Sigmoid colon (tissue), 7 donors: ENCODE measurements around the gene MAD1L1. TPM values are rescaled to one million over a fixed set of nuclear protein-coding genes. Genes with fewer than 3 reads are reported as not detected.

Source experiments
- DNase-seq: peaks from one replicate; pipeline ENCODE4 v3.0.0-alpha.2; 2019
- H3K27ac ChIP-seq, 4 donors: fragments of 200-600 bp; sonication (generic); one replicate each; pipeline ENCODE4 v1.5.1; 2016 to 2019; ENCODE audit warnings: mild to moderate bottlenecking in 1 of 4
- H3K27me3 ChIP-seq, 3 donors: fragments of 200-600 bp; sonication (generic); one replicate each; pipeline ENCODE4 v1.5.1; 2019; ENCODE audit warnings: mild to moderate bottlenecking in 1 of 3
- H3K36me3 ChIP-seq, 4 donors: fragments of 200-600 bp; sonication (generic); one replicate each; pipeline ENCODE4 v1.5.1; 2016 to 2019
- H3K4me1 ChIP-seq, 4 donors: fragments of 200-600 bp; sonication (generic); one replicate each; pipeline ENCODE4 v1.5.1; 2017 to 2019
- H3K4me3 ChIP-seq, 4 donors: fragments of 200-600 bp; sonication (generic); one replicate each; pipeline ENCODE4 v1.5.1; 2017 to 2019; ENCODE audit warnings: mild to moderate bottlenecking in 2 of 4, moderate library complexity in 1 of 4
- H3K9me3 ChIP-seq, 4 donors: fragments of 200-600 bp in 3 of 4; sonication (generic) in 3 of 4; one replicate each; pipeline versions ENCODE4 v1.5.1 to v1.6.1; 2013 to 2019
- CTCF ChIP-seq, 4 experiments: fragments of 450-650 bp in 3 of 4; fragments of 200-600 bp in 1 of 4; IDR thresholded peaks; one replicate each; pipeline ENCODE4 v1.5.1; 2016 to 2019; ENCODE audit warnings: antibody characterized with exemption in 4 of 4, mild to moderate bottlenecking in 3 of 4, moderate library complexity in 2 of 4
- EP300 ChIP-seq, 4 donors: sonication (generic); formaldehyde crosslinking; IDR thresholded peaks; one replicate each; pipeline ENCODE4 v1.6.1; 2017; ENCODE audit warnings: antibody characterized with exemption in 4 of 4
- POLR2A ChIP-seq, 2 donors: fragments of 450-650 bp; IDR thresholded peaks; one replicate each; pipeline ENCODE4 v1.6.1; 2016; ENCODE audit warnings: antibody characterized with exemption in 2 of 2, mild to moderate bottlenecking in 2 of 2, moderate library complexity in 2 of 2
- POLR2AphosphoS5 ChIP-seq, 4 donors: sonication (generic); formaldehyde crosslinking; IDR thresholded peaks; one replicate each; pipeline ENCODE4 v1.6.1; 2017; ENCODE audit warnings: antibody characterized with exemption in 4 of 4
- WGBS, 2 donors: extraction: QIAGEN DNeasy Blood & Tissue Kit; methylation state at CpG; one replicate each; pipeline ENCODE4 v1.1.7; 2013; 5-methylcytosine and 5-hydroxymethylcytosine counted together
- intact Hi-C: fragments of 100-400 bp; cut with DNase I; formaldehyde crosslinking; loops from one replicate; pipeline ENCODE4 v1.15.1; 2023
- polyA plus RNA-seq, 3 donors: library from polyadenylated mRNA; stranded (reverse); fragments of 200-250 nt; gene quantifications; one replicate each; pipeline ENCODE4 v1.2.3, GENCODE V29; 2013
- total RNA-seq, 4 donors: library from RNA; depleted of rRNA; stranded (reverse); fragments of >200 nt; gene quantifications; one replicate each; pipeline ENCODE4 v1.1.0, GENCODE V29; 2016
- donor health status: healthy with polysubstance abuse.
- donor health status: Bipolar disorder and iron deficiency.
- donor health status: healthy.

The MAD1L1 gene
- total and polyA plus RNA-seq, 7 donors = 10.2 to 38.4 (median 20.6) TPM

- TF ChIP-seq CTCF (IDR thresholded peaks at IDR 0.05) (no peak), POLR2A (IDR thresholded peaks at IDR 0.05) (no peak), POLR2AphosphoS5 (IDR thresholded peaks at IDR 0.05) (no peak), EP300 (IDR thresholded peaks at IDR 0.05) (no peak)
- no peak overlapping the region for H3K27ac ChIP-seq
- H3K27me3 ChIP-seq = no peaks in the 10 kb centered on the region
- intact Hi-C loops = no loop called here
- no peaks in the 10 kb centered on the region for H3K4me1 ChIP-seq
- H3K9me3 ChIP-seq = no peaks in the 10 kb centered on the region
- peaks cover 0 to 14% (median 6%) of the 10 kb centered on the region in 4 donors for H3K36me3 ChIP-seq
- DNase-seq = no peak
- H3K4me3 ChIP-seq = no peak overlapping the region
- 89 to 90% methylated on average over 20 of the region's 20 CpGs for WGBS, 2 donors
Observed at GRCh38 chr7:2070151-2070763, 162.5 kb downstream of the MAD1L1 start.

- Histone ChIP-seq H3K9me3 (no peaks in the 10 kb centered on the region), H3K4me3 (no peak overlapping the region), H3K36me3 (peaks cover 0 to 14% (median 6%) of the 10 kb centered on the region in 4 donors), H3K27me3 (no peaks in the 10 kb centered on the region), H3K27ac (no peak overlapping the region), H3K4me1 (no peaks in the 10 kb centered on the region)
- DNase-seq = no peak
- TF ChIP-seq POLR2AphosphoS5 (IDR thresholded peaks at IDR 0.05) (no peak), CTCF (IDR thresholded peaks at IDR 0.05) (no peak), EP300 (IDR thresholded peaks at IDR 0.05) (no peak), POLR2A (IDR thresholded peaks at IDR 0.05) (no peak)
- WGBS, 2 donors = 87 to 96% methylated on average over 17 of the region's 17 CpGs
- intact Hi-C loops = no loop called here
Observed at GRCh38 chr7:2069472-2069860, 163.3 kb downstream of the MAD1L1 start.

GRCh38 chr7:2068693-2069471 lies 163.9 kb downstream of the MAD1L1 start:
- TF ChIP-seq EP300 (IDR thresholded peaks at IDR 0.05) (no peak), POLR2AphosphoS5 (IDR thresholded peaks at IDR 0.05) (no peak), POLR2A (IDR thresholded peaks at IDR 0.05) (no peak), CTCF (IDR thresholded peaks at IDR 0.05) (no peak)
- intact Hi-C loops = no loop called here
- Histone ChIP-seq H3K4me3 (no peak overlapping the region), H3K9me3 (no peaks in the 10 kb centered on the region), H3K4me1 (peaks cover 0 to 2% (median 0%) of the 10 kb centered on the region in 4 donors), H3K27me3 (no peaks in the 10 kb centered on the region), H3K36me3 (peaks cover 0 to 14% (median 6%) of the 10 kb centered on the region in 4 donors), H3K27ac (no peak overlapping the region)
- WGBS, 2 donors = 87 to 91% methylated on average over 23 of the region's 23 CpGs
- no peak for DNase-seq

- intact Hi-C loops = no loop called here
- Histone ChIP-seq H3K4me1 (peaks cover 0 to 8% (median 0%) of the 10 kb centered on the region in 4 donors), H3K27me3 (no peaks in the 10 kb centered on the region), H3K4me3 (no peak overlapping the region), H3K36me3 (peaks cover 0 to 14% (median 6%) of the 10 kb centered on the region in 4 donors), H3K27ac (no peak overlapping the region), H3K9me3 (no peaks in the 10 kb centered on the region)
- no peak for TF ChIP-seq EP300 (IDR thresholded peaks at IDR 0.05)
- no peak for TF ChIP-seq CTCF (IDR thresholded peaks at IDR 0.05)
- TF ChIP-seq POLR2AphosphoS5 (IDR thresholded peaks at IDR 0.05) = no peak
- no peak for TF ChIP-seq POLR2A (IDR thresholded peaks at IDR 0.05)
- DNase-seq = no peak
- 64 to 93% methylated on average over 28 of the region's 28 CpGs for WGBS, 2 donors
Observed at GRCh38 chr7:2066251-2066919, 166.4 kb downstream of the MAD1L1 start.
